ENCODE results near the gene ANXA8L1.
"Not testable (repeated sequence)": the region's sequence is repeated elsewhere in the genome, so short reads cannot be mapped to it uniquely, and the experiment has no call there.

The ANXA8L1 gene

DNA sequence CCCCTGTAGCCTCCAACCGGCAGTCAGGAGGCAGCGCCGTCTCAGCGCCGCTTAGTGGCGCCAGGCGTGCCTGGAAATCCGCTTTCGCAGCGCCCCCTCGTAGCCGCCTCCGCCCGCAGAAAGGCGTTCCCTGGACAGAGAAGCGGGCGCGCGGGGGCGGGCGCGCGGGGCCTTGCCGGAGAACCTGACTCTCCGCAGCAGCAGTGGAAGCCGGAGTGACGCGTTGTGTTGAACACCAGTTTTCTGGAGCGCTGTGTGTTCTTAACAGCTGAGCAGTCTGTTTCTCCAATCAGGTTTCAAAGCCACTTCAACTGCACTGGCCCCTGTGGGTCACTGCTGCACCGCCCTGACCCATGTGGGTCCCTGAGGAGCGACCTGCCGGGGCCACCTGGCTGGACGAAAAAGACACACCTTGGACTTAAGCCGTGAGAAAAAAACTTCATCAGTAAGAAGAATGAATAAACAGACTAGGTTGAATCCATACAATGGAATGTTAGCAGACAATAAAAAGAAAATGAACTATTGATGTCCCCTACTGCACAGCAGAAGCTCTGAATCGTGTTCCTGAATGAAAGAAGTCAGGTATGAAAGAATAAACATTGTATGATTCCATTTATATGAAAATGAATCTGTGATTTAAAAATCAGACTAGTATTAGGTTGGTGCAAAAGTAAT is 22.8 kb downstream of the ANXA8L1 start:
- not testable (repeated sequence) for H3K4me1 ChIP-seq (ENCODE audit: control insufficient read depth, insufficient read depth, low read length, unreplicated experiment)
- peak overlapping the region; percentile 23; the same call in 1 of the 2 replicates for H3K27ac ChIP-seq (ENCODE audit: low read depth, low read length)
- peak overlapping the region; percentile 68 for H3K4me3 ChIP-seq (ENCODE audit: low read depth, low read length)

DNA sequence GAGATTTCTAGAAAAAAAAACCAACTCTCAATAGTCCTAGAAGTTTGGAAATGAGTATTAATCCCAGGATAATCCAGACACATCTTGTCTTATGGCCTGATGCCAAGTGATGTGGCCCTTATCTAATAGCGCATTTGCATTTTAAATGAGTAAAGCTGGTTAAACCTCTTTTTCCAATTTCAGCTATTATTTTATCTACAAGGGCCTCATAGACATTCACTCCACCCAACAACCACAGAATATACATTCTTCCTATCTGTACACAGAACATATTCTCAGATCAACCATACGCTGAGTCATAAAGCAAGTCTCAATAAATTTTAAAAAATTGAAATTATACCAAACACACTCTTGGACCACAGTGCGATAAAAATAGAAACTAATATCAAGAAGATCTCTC is 34.0 kb downstream of the ANXA8L1 start:
- H3K36me3 ChIP-seq (ENCODE audit: insufficient read depth, low read length); H3K79me2 ChIP-seq (ENCODE audit: control insufficient read depth, insufficient read depth, low read length, unreplicated experiment); H3K4me3 ChIP-seq (ENCODE audit: low read depth, low read length); H3K4me1 ChIP-seq (ENCODE audit: control insufficient read depth, insufficient read depth, low read length, unreplicated experiment); H2AFZ ChIP-seq (ENCODE audit: low read length, unreplicated experiment); H3K27me3 ChIP-seq (ENCODE audit: insufficient read depth, low read length); H3K27ac ChIP-seq (ENCODE audit: low read depth, low read length): not testable (repeated sequence)

More for the DNA sequence above, 22.8 kb downstream of the ANXA8L1 start:
- not testable (repeated sequence) for H3K27me3 ChIP-seq (ENCODE audit: insufficient read depth, low read length); H3K79me2 ChIP-seq (ENCODE audit: control insufficient read depth, insufficient read depth, low read length, unreplicated experiment); H2AFZ ChIP-seq (ENCODE audit: low read length, unreplicated experiment); H3K36me3 ChIP-seq (ENCODE audit: insufficient read depth, low read length)

DNA sequence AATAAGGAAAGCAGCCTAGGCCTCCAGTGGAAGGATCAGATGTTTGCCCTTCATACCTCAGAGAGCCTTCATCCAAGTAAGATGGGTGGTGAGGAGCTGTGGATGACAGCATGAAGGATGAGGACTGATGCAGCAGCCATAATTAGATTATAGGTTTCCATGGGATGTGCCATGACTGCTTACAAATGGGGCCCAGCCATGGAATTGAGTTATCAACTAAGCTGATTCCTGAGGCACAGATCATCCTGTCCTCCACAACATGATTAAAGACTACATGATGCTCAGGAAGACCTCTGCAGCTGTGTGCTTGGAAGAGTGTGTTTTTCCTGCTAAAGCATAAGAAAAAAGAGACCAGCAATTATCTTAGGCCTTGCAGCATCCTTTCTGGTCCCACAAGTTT is 35.5 kb downstream of the ANXA8L1 start:
- H3K4me1 ChIP-seq (ENCODE audit: control insufficient read depth, insufficient read depth, low read length, unreplicated experiment); H2AFZ ChIP-seq (ENCODE audit: low read length, unreplicated experiment); H3K36me3 ChIP-seq (ENCODE audit: insufficient read depth, low read length); H3K27me3 ChIP-seq (ENCODE audit: insufficient read depth, low read length); H3K4me3 ChIP-seq (ENCODE audit: low read depth, low read length); H3K27ac ChIP-seq (ENCODE audit: low read depth, low read length); H3K79me2 ChIP-seq (ENCODE audit: control insufficient read depth, insufficient read depth, low read length, unreplicated experiment): not testable (repeated sequence)

DNA sequence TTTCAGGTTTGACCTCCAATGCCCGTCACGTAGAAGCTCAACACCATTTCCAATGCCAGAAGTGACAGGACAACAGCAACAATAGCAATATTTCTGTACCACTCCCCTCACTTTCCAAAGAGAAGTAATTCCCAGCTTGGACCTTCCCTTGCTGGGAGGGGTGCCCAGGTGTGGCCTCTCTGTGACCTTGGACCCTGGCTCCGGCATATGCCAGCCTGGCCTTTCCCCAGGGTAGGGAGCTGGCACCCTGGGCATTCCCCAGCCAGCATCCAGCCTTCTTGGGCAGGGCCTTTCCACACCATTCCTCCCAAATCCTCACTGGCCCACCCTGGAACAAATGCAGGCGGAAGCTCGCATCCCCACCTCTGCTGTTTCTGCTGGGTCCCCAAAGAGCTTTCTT is 37.1 kb downstream of the ANXA8L1 start:
- not testable (repeated sequence) for H3K4me3 ChIP-seq (ENCODE audit: low read depth, low read length); H3K27me3 ChIP-seq (ENCODE audit: insufficient read depth, low read length); H3K27ac ChIP-seq (ENCODE audit: low read depth, low read length); H3K36me3 ChIP-seq (ENCODE audit: insufficient read depth, low read length); H3K4me1 ChIP-seq (ENCODE audit: control insufficient read depth, insufficient read depth, low read length, unreplicated experiment); H3K79me2 ChIP-seq (ENCODE audit: control insufficient read depth, insufficient read depth, low read length, unreplicated experiment); H2AFZ ChIP-seq (ENCODE audit: low read length, unreplicated experiment)

DNA sequence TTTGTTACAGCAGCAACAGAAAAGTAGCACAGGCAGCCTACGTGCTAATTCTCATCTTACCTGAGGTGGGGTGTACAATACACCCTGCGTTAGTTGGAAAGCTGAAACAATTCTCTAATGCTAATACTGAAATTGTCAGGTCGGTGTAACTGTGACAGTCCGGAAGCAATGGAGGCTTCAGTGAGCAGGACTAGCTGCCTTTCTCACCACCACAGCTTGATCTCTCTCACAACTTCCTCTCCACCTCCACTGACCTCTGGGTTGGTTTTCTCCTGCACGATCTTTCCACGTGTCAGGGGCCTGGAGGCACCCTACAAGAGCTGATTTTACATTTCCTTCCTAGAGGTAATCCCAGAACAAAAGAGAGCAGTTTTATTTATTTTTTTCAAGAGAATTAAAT is 39.7 kb downstream of the ANXA8L1 start:
- H3K36me3 ChIP-seq (ENCODE audit: insufficient read depth, low read length); H3K4me3 ChIP-seq (ENCODE audit: low read depth, low read length); H2AFZ ChIP-seq (ENCODE audit: low read length, unreplicated experiment); H3K79me2 ChIP-seq (ENCODE audit: control insufficient read depth, insufficient read depth, low read length, unreplicated experiment); H3K27ac ChIP-seq (ENCODE audit: low read depth, low read length); H3K4me1 ChIP-seq (ENCODE audit: control insufficient read depth, insufficient read depth, low read length, unreplicated experiment); H3K27me3 ChIP-seq (ENCODE audit: insufficient read depth, low read length): not testable (repeated sequence)

DNA sequence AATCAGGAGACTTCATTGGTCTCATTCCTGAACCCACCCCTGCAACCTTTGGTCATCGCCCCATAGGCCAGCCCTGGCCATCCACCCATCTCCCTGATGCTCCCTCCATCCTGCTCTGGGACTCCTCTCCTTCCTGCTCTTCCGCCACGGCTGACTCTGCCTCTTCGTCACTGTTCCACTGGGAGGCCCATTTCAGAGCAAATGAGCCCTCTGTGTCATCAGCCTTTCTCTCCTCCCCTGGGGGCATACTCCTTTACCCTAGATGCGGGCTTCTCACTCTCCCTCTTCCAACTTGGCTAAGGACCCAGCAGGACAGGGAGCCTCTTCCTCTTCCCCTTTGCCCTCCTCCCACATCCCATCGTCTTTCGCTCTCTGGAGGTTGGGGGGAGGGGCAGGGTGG is 42.7 kb downstream of the ANXA8L1 start:
- not testable (repeated sequence) for H2AFZ ChIP-seq (ENCODE audit: low read length, unreplicated experiment); H3K27me3 ChIP-seq (ENCODE audit: insufficient read depth, low read length); H3K36me3 ChIP-seq (ENCODE audit: insufficient read depth, low read length); H3K4me3 ChIP-seq (ENCODE audit: low read depth, low read length); H3K79me2 ChIP-seq (ENCODE audit: control insufficient read depth, insufficient read depth, low read length, unreplicated experiment); H3K27ac ChIP-seq (ENCODE audit: low read depth, low read length); H3K4me1 ChIP-seq (ENCODE audit: control insufficient read depth, insufficient read depth, low read length, unreplicated experiment)

DNA sequence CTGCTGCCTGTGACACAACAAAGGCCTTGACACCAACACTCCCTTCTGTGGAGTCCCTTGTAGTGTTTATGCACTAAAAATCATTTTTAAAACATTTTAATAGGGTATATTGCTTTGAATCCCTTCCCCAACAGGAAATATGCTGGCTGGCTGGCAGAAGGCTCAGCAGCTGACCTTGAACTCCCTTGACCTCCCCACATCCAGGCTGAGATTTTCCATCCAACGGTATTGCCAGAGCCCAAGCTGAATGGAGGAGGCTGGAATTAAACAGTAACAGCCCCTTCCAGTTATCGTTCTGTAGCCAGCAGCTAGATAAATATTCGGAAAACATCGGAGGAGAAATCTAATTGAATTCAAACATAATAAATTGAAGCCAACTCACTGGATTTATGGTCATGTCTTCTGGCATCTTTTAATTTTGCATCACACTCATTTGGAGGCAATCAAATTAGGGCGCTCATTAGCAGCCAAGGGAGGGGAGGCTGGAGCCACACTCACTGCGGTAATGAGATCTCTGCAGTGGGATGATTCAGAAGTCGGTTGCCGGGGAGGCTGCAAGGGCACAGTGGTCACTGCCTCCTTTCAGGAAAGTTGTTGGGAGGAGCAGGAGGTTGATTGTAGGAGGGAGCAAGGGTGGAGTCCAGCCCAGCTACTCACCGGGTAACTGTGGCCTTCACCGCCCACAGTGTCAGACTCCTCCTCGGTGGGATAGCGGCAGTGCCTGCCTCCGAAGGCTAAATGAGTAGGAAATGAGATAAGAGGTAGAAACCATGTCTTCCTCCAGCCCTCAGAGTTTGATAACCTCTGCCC is 44.2 kb downstream of the ANXA8L1 start:
- H3K36me3 ChIP-seq (ENCODE audit: insufficient read depth, low read length); H3K79me2 ChIP-seq (ENCODE audit: control insufficient read depth, insufficient read depth, low read length, unreplicated experiment); H3K4me1 ChIP-seq (ENCODE audit: control insufficient read depth, insufficient read depth, low read length, unreplicated experiment); H3K27me3 ChIP-seq (ENCODE audit: insufficient read depth, low read length); H3K27ac ChIP-seq (ENCODE audit: low read depth, low read length); H3K4me3 ChIP-seq (ENCODE audit: low read depth, low read length); H2AFZ ChIP-seq (ENCODE audit: low read length, unreplicated experiment): not testable (repeated sequence)

DNA sequence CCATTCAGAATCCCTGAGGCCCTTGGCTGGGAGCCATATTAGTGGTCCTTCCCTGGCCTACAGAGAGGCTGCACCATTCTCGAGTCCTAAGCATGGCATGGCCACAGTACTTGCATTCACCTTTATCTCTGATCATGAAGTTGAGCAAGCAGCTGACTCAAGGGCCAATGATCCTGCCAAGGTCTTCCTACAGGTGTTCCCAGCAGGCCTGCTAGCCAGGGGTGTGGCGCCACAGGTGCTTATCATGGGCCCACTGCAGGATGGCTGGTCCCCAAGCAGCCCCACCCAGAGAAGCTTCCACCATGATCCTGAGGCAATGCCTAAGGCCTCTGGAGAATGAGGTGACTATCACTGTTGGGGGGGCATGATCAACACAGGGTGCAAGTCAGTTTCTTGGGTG is 48.0 kb downstream of the ANXA8L1 start:
- not testable (repeated sequence) for H3K36me3 ChIP-seq (ENCODE audit: insufficient read depth, low read length); H2AFZ ChIP-seq (ENCODE audit: low read length, unreplicated experiment); H3K27ac ChIP-seq (ENCODE audit: low read depth, low read length); H3K79me2 ChIP-seq (ENCODE audit: control insufficient read depth, insufficient read depth, low read length, unreplicated experiment); H3K27me3 ChIP-seq (ENCODE audit: insufficient read depth, low read length); H3K4me3 ChIP-seq (ENCODE audit: low read depth, low read length); H3K4me1 ChIP-seq (ENCODE audit: control insufficient read depth, insufficient read depth, low read length, unreplicated experiment)

DNA sequence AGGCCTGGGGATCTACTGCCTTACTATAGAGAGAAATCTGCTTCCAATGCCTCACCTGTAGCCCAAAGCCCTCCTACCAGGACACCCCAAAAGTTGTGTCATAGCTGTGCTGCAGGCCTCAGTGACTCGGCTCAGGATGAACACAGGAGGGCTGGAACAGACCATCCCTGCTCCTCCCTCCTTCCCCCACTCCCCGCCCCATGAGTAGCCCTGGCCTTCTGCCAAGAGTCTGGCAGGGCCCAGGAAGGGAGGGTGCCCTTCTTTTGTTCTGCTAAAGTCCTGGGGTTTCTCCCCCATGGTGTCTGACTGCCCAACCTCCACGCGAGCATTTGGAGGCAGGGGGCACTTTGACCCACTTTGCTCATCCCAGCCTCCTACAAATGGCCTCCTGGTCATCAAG is 65.4 kb downstream of the ANXA8L1 start:
- H3K4me3 ChIP-seq (ENCODE audit: low read depth, low read length); H3K36me3 ChIP-seq (ENCODE audit: insufficient read depth, low read length); H3K79me2 ChIP-seq (ENCODE audit: control insufficient read depth, insufficient read depth, low read length, unreplicated experiment); H3K4me1 ChIP-seq (ENCODE audit: control insufficient read depth, insufficient read depth, low read length, unreplicated experiment); H3K27me3 ChIP-seq (ENCODE audit: insufficient read depth, low read length); H3K27ac ChIP-seq (ENCODE audit: low read depth, low read length); H2AFZ ChIP-seq (ENCODE audit: low read length, unreplicated experiment): not testable (repeated sequence)
